ENCODE measurements around the gene BHLHE23.

DNA sequence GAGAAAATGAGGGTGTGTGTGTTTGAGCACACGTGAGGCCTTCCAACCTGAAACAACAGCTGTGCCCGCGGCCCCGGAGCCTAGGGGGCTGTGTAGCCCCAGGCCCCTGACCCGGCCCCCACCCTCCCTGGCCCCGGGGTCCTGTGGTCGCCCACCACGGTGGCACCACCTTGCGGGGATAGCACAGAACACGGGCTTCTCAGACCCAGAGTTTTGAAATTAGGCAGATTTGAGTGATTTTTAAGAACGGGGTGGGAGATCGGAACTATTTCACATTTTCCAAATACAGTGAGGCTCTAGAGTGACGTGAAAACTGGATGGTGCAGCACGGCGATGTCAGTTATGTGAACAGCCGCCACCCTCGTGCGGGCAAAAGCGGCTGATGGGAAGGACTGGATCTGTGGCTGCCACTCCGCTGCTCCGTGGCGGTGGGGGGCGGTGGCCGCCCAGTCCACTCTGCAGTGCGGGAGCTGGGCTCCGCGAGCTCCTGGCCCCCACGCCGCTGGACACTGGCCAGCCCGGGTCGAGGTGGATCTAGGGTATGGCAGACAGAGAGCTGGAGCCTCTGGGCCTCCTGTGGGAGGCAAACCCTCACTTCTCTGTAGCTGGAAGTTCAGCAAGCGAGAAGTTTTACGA lies 17.3 kb upstream of the BHLHE23 start:
- TF ChIP-seq, protein P1, sequence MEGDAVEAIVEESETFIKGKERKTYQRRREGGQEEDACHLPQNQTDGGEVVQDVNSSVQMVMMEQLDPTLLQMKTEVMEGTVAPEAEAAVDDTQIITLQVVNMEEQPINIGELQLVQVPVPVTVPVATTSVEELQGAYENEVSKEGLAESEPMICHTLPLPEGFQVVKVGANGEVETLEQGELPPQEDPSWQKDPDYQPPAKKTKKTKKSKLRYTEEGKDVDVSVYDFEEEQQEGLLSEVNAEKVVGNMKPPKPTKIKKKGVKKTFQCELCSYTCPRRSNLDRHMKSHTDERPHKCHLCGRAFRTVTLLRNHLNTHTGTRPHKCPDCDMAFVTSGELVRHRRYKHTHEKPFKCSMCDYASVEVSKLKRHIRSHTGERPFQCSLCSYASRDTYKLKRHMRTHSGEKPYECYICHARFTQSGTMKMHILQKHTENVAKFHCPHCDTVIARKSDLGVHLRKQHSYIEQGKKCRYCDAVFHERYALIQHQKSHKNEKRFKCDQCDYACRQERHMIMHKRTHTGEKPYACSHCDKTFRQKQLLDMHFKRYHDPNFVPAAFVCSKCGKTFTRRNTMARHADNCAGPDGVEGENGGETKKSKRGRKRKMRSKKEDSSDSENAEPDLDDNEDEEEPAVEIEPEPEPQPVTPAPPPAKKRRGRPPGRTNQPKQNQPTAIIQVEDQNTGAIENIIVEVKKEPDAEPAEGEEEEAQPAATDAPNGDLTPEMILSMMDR (IDR thresholded peaks at IDR 0.05) = no peak
- no peak for TF ChIP-seq POLR2AphosphoS5 (IDR thresholded peaks at IDR 0.05)

Data from prostate gland (tissue), 2 donors.